ENCODE results near the gene ZNF423. TPM values are rescaled to one million over a fixed set of nuclear protein-coding genes. Genes with fewer than 3 reads are reported as not detected.

ZNF423 gene
- total and polyA plus RNA-seq, 2 donors: 0.52 to 1.6 TPM

- WGBS: 86% methylated on average over 19 of the region's 19 CpGs
- H3K4me1 ChIP-seq (ENCODE audit: control insufficient read depth in 2 of 2, insufficient read depth in 2 of 2, low read length in 2 of 2): peaks cover 0 to 44% of the 10 kb centered on the region in 2 donors
- H3K4me3 ChIP-seq (ENCODE audit: low read length in 2 of 2): peak overlapping the region in 1 of 2 donors; percentile 25
- H3K36me3 ChIP-seq (ENCODE audit: control insufficient read depth in 2 of 2, insufficient read depth in 2 of 2, low read length in 1 of 2): no peaks in the 10 kb centered on the region
- H3K9me3 ChIP-seq (ENCODE audit: control insufficient read depth in 2 of 2, insufficient read depth in 1 of 2, low read length in 1 of 2): no peaks in the 10 kb centered on the region
- H3K27me3 ChIP-seq (ENCODE audit: control insufficient read depth in 2 of 2, insufficient read depth in 1 of 2, low read length in 1 of 2): peaks cover 17 to 29% of the 10 kb centered on the region in 2 donors
- peak; percentile 67 to 97 (median 90) for DNase-seq (ENCODE audit: low read depth in 6 of 9, low spot score in 9 of 9)
- H3K27ac ChIP-seq (ENCODE audit: low read depth in 1 of 2, low read length in 1 of 2): peak overlapping the region in 1 of 2 donors; percentile 87
Measured at GRCh38 chr16:49834531-49835151, 21.3 kb downstream of the ZNF423 start.

GRCh38 chr16:49833796-49834530 is 21.9 kb downstream of the ZNF423 start:
- peaks cover 0 to 44% of the 10 kb centered on the region in 2 donors for H3K4me1 ChIP-seq (ENCODE audit: control insufficient read depth in 2 of 2, insufficient read depth in 2 of 2, low read length in 2 of 2)
- 96% methylated on average over 13 of the region's 13 CpGs for WGBS

GRCh38 chr16:49833085-49833484 is 22.8 kb downstream of the ZNF423 start:
- no peak overlapping the region for H3K27ac ChIP-seq (ENCODE audit: low read depth in 1 of 2, low read length in 1 of 2)
- H3K4me3 ChIP-seq (ENCODE audit: low read length in 2 of 2): no peak overlapping the region
- no peaks in the 10 kb centered on the region for H3K9me3 ChIP-seq (ENCODE audit: control insufficient read depth in 2 of 2, insufficient read depth in 1 of 2, low read length in 1 of 2)
- 95% methylated on average over 11 of the region's 11 CpGs for WGBS
- no peaks in the 10 kb centered on the region for H3K36me3 ChIP-seq (ENCODE audit: control insufficient read depth in 2 of 2, insufficient read depth in 2 of 2, low read length in 1 of 2)
- no peak for DNase-seq (ENCODE audit: low read depth in 6 of 9, low spot score in 9 of 9)
- H3K27me3 ChIP-seq (ENCODE audit: control insufficient read depth in 2 of 2, insufficient read depth in 1 of 2, low read length in 1 of 2): peaks cover 2 to 16% of the 10 kb centered on the region in 2 donors
- H3K4me1 ChIP-seq (ENCODE audit: control insufficient read depth in 2 of 2, insufficient read depth in 2 of 2, low read length in 2 of 2): peaks cover 0 to 42% of the 10 kb centered on the region in 2 donors

More at GRCh38 chr16:49833796-49834530, 21.9 kb downstream of the ZNF423 start:
- H3K36me3 ChIP-seq (ENCODE audit: control insufficient read depth in 2 of 2, insufficient read depth in 2 of 2, low read length in 1 of 2): no peaks in the 10 kb centered on the region
- peak in 2 of 9 donors; percentile 19 to 51 for DNase-seq (ENCODE audit: low read depth in 6 of 9, low spot score in 9 of 9)
- H3K27me3 ChIP-seq (ENCODE audit: control insufficient read depth in 2 of 2, insufficient read depth in 1 of 2, low read length in 1 of 2): peaks cover 11 to 22% of the 10 kb centered on the region in 2 donors
- H3K9me3 ChIP-seq (ENCODE audit: control insufficient read depth in 2 of 2, insufficient read depth in 1 of 2, low read length in 1 of 2): no peaks in the 10 kb centered on the region
- no peak overlapping the region for H3K4me3 ChIP-seq (ENCODE audit: low read length in 2 of 2)
- H3K27ac ChIP-seq (ENCODE audit: low read depth in 1 of 2, low read length in 1 of 2): peak overlapping the region in 1 of 2 donors; percentile 87

- Histone ChIP-seq H3K4me1 (ENCODE audit: control insufficient read depth in 2 of 2, insufficient read depth in 2 of 2, low read length in 2 of 2) (peaks cover 0 to 36% of the 10 kb centered on the region in 2 donors), H3K4me3 (ENCODE audit: low read length in 2 of 2) (no peak overlapping the region), H3K36me3 (ENCODE audit: control insufficient read depth in 2 of 2, insufficient read depth in 2 of 2, low read length in 1 of 2) (no peaks in the 10 kb centered on the region), H3K9me3 (ENCODE audit: control insufficient read depth in 2 of 2, insufficient read depth in 1 of 2, low read length in 1 of 2) (no peaks in the 10 kb centered on the region), H3K27me3 (ENCODE audit: control insufficient read depth in 2 of 2, insufficient read depth in 1 of 2, low read length in 1 of 2) (peaks cover 0 to 7% of the 10 kb centered on the region in 2 donors), H3K27ac (ENCODE audit: low read depth in 1 of 2, low read length in 1 of 2) (no peak overlapping the region)
- WGBS: 95% methylated on average over 7 of the region's 7 CpGs
- DNase-seq (ENCODE audit: low read depth in 6 of 9, low spot score in 9 of 9): no peak
Measured at GRCh38 chr16:49832177-49832576, 23.7 kb downstream of the ZNF423 start.

GRCh38 chr16:49830873-49831272 is 25.0 kb downstream of the ZNF423 start:
- H3K36me3 ChIP-seq (ENCODE audit: control insufficient read depth in 2 of 2, insufficient read depth in 2 of 2, low read length in 1 of 2): no peaks in the 10 kb centered on the region
- no peaks in the 10 kb centered on the region for H3K9me3 ChIP-seq (ENCODE audit: control insufficient read depth in 2 of 2, insufficient read depth in 1 of 2, low read length in 1 of 2)
- H3K4me3 ChIP-seq (ENCODE audit: low read length in 2 of 2): no peak overlapping the region
- peaks cover 0 to 26% of the 10 kb centered on the region in 2 donors for H3K4me1 ChIP-seq (ENCODE audit: control insufficient read depth in 2 of 2, insufficient read depth in 2 of 2, low read length in 2 of 2)
- H3K27me3 ChIP-seq (ENCODE audit: control insufficient read depth in 2 of 2, insufficient read depth in 1 of 2, low read length in 1 of 2): peaks cover 0 to 2% of the 10 kb centered on the region in 2 donors
- H3K27ac ChIP-seq (ENCODE audit: low read depth in 1 of 2, low read length in 1 of 2): no peak overlapping the region
- WGBS: 84% methylated on average over 5 of the region's 5 CpGs
- no peak for DNase-seq (ENCODE audit: low read depth in 6 of 9, low spot score in 9 of 9)

- Histone ChIP-seq H3K36me3 (ENCODE audit: control insufficient read depth in 2 of 2, insufficient read depth in 2 of 2, low read length in 1 of 2) (no peaks in the 10 kb centered on the region), H3K4me1 (ENCODE audit: control insufficient read depth in 2 of 2, insufficient read depth in 2 of 2, low read length in 2 of 2) (peaks cover 0 to 8% of the 10 kb centered on the region in 2 donors), H3K27ac (ENCODE audit: low read depth in 1 of 2, low read length in 1 of 2) (no peak overlapping the region), H3K9me3 (ENCODE audit: control insufficient read depth in 2 of 2, insufficient read depth in 1 of 2, low read length in 1 of 2) (no peaks in the 10 kb centered on the region), H3K27me3 (ENCODE audit: control insufficient read depth in 2 of 2, insufficient read depth in 1 of 2, low read length in 1 of 2) (peaks cover 0 to 7% of the 10 kb centered on the region in 2 donors), H3K4me3 (ENCODE audit: low read length in 2 of 2) (no peak overlapping the region)
- DNase-seq (ENCODE audit: low read depth in 6 of 9, low spot score in 9 of 9): no peak
- WGBS: 95% methylated on average over 15 of the region's 15 CpGs
Measured at GRCh38 chr16:49828533-49829267, 27.2 kb downstream of the ZNF423 start.

- WGBS: 93% methylated on average over 8 of the region's 8 CpGs
- Histone ChIP-seq H3K27ac (ENCODE audit: low read depth in 1 of 2, low read length in 1 of 2) (no peak overlapping the region), H3K36me3 (ENCODE audit: control insufficient read depth in 2 of 2, insufficient read depth in 2 of 2, low read length in 1 of 2) (no peaks in the 10 kb centered on the region), H3K9me3 (ENCODE audit: control insufficient read depth in 2 of 2, insufficient read depth in 1 of 2, low read length in 1 of 2) (no peaks in the 10 kb centered on the region), H3K4me1 (ENCODE audit: control insufficient read depth in 2 of 2, insufficient read depth in 2 of 2, low read length in 2 of 2) (peaks cover 0 to 9% of the 10 kb centered on the region in 2 donors), H3K4me3 (ENCODE audit: low read length in 2 of 2) (no peak overlapping the region), H3K27me3 (ENCODE audit: control insufficient read depth in 2 of 2, insufficient read depth in 1 of 2, low read length in 1 of 2) (peaks cover 0 to 7% of the 10 kb centered on the region in 2 donors)
- no peak for DNase-seq (ENCODE audit: low read depth in 6 of 9, low spot score in 9 of 9)
Measured at GRCh38 chr16:49827805-49828438, 28.0 kb downstream of the ZNF423 start.

GRCh38 chr16:49826515-49826914 is 29.4 kb downstream of the ZNF423 start:
- peaks cover 0 to 7% of the 10 kb centered on the region in 2 donors for H3K4me1 ChIP-seq (ENCODE audit: control insufficient read depth in 2 of 2, insufficient read depth in 2 of 2, low read length in 2 of 2)
- H3K27ac ChIP-seq (ENCODE audit: low read depth in 1 of 2, low read length in 1 of 2): no peak overlapping the region
- no peaks in the 10 kb centered on the region for H3K9me3 ChIP-seq (ENCODE audit: control insufficient read depth in 2 of 2, insufficient read depth in 1 of 2, low read length in 1 of 2)
- DNase-seq (ENCODE audit: low read depth in 6 of 9, low spot score in 9 of 9): no peak
- WGBS: 93% methylated on average over 5 of the region's 5 CpGs
- H3K36me3 ChIP-seq (ENCODE audit: control insufficient read depth in 2 of 2, insufficient read depth in 2 of 2, low read length in 1 of 2): no peaks in the 10 kb centered on the region
- H3K4me3 ChIP-seq (ENCODE audit: low read length in 2 of 2): no peak overlapping the region
- peaks cover 0 to 9% of the 10 kb centered on the region in 2 donors for H3K27me3 ChIP-seq (ENCODE audit: control insufficient read depth in 2 of 2, insufficient read depth in 1 of 2, low read length in 1 of 2)
